GM19240 (cell line): ENCODE data around the gene ZNF516.

Source experiments
- DNase-seq: peaks from one replicate; pipeline ENCODE4 v3.0.0; 2011; ENCODE audit warnings: low spot score; ENCODE audit not compliant: insufficient read length

The ZNF516 gene

GRCh38 chr18:76514573-76514972 is 19.5 kb upstream of the ZNF516 start:
- DNase-seq: no peak

- DNase-seq: no peak
Measured at GRCh38 chr18:76507830-76508385, 12.9 kb upstream of the ZNF516 start.

GRCh38 chr18:76506974-76507764 is 12.1 kb upstream of the ZNF516 start:
- no peak for DNase-seq

- no peak for DNase-seq
Measured at GRCh38 chr18:76506395-76506794, 11.4 kb upstream of the ZNF516 start.

- no peak for DNase-seq
Measured at GRCh38 chr18:76505614-76506013, 10.6 kb upstream of the ZNF516 start.

GRCh38 chr18:76504749-76505148 is 9.7 kb upstream of the ZNF516 start:
- no peak for DNase-seq

DNA sequence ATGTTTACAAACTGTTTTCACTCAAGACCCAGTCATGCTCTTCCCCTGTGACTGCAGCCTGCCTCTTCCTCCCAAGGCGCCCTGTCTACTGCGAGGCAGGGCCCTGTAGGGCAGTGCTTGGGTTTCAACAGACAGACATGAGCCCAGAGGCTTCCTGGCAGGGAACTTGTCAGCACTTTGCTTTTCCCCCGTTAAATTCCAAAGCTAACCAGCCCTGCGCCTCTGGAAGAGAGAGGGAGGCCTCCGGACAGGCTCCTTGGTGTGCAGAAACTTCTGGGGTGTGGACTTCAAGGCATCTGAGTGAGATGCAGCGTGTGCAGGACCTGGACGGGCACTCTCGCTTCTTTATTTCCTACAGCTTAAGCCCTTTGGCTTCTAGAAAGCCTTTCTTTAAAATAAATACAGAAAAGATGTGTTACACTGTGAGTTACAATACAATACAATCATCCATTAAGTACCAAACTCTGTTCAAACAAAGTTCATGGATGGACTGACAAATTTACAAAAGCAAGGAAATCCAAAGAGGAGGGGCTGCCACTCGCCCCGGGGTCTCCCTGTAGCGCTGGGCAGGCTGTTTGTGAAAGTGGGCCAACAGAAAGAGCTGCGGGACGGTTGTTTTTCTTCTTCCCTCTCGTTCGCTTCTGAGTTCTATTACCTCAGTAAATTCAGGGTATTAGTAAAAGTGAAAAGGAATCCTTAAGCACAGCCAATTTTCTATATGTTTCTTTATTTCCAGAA is 8.8 kb upstream of the ZNF516 start:
- DNase-seq: no peak

GRCh38 chr18:76502551-76502950 is 7.5 kb upstream of the ZNF516 start:
- DNase-seq: no peak

DNA sequence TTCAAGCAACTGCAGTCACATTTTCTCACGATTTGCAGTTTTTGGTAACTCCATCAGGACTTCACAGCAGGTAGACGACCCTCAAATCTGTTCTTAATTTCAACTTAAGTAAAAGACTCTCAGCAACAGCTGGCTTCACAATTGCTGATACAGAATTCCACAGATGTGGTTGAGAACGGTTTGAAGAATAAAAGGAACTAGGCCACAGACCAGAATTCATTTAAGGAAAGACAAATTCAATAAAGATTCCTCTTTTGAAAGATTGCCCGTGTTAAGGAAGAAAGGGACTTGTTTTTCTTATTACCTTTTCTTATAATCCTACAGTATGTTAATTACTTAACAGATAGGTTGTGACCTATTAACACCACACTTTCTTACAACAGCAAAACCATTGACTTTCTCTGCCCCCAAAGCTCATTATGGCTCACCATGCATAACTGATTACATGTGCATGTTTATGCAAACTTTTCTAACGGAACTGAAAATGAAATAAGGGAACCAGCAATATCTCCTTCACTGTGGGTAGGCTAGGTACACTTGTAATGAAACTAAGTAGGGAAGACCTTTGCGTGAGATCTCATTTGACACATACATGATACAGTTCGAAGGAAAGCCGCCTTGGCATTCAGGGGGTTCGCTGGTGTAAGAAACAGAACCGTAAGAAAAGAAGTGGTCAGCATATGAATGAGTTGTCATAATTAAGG is 4.7 kb upstream of the ZNF516 start:
- no peak for DNase-seq

DNA sequence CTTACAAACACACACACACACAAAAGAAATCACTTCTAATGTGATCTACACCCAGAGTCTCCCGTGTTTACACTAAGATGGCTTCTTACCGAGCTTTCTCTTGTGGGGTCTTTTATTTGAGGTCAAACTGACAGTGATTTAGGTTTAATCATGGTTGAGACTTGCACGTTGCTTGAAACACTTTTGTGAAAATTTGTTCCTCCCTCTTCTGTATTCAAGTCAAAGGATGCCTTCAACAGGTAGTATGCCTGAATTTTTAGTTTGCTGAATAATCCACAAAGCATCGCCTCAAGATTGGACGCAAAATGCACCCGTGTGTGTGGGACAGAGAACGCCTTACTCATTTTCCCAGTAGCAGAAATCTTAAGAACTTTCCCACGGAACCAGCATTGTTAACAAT is 4.0 kb upstream of the ZNF516 start:
- no peak for DNase-seq

DNA sequence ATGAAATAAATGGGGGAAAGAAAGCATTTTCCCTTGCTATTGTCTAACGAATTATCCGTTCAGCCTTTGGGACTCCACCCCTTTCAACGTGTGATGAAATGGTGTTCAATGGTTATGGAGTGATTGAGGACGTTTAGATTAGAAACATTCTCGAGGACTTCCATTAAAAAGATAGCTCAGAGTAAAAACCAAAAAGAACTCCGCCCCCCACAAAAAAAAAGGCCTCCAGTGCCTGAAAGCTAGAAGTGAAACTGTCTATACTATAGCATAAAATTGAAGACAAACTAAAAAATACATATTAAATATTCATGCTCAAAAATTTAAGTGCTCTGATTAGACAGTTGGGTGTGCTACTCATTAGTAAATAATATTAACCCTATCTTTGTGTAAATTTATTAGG is 3.0 kb upstream of the ZNF516 start:
- DNase-seq: no peak

DNA sequence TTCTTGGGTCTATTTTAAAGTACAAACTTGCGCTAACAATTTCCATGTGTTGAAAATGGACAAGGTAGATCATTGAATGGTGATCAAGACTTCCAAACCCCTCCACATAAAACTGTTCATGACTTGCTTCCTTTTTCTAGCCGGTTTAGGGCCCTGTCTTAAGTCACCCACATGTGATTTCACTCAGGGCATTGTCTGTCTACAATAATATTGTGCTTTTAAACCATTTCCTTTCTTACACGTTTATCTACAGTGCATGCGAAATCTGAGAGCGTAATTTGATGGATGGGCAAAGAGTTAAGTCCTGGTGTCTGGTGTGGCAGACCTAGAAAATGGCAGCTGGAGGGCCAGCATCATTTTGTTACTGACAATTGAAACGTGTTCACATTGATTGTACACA is 2.0 kb upstream of the ZNF516 start:
- no peak for DNase-seq

DNA sequence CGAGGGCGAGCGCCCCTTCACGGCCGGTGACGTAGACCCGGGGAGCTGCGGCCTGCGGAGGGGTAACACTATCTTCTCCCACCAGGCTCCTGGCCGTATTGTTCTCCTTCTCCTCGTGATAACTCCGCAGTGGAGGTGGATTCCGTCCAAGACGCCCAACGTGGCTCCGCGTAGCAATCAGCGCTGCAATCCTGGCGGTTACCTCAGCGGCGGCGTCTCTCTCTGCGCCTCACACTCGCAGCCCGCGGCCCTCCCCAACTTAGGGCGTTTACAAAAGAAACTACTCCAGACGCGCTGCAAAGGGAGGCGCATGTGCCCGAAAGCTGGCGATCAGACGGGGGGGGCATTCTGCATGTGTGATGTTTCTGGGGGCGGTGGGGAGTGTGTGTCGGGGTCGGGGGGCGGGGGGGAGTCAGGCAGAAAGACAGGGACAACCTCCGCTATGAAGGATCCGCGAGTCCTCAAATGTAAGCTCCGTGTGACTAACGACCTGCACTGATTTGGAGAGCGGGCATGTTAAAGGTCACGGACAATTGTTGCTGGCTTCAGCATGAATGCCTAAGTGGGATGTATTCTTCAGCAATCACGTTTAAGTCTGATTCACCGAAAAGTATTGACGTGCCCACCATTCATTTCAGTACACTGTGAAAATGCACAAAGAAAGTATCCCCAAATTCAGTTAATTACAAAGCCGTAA is 1.3 kb upstream of the ZNF516 start:
- no peak for DNase-seq

DNA sequence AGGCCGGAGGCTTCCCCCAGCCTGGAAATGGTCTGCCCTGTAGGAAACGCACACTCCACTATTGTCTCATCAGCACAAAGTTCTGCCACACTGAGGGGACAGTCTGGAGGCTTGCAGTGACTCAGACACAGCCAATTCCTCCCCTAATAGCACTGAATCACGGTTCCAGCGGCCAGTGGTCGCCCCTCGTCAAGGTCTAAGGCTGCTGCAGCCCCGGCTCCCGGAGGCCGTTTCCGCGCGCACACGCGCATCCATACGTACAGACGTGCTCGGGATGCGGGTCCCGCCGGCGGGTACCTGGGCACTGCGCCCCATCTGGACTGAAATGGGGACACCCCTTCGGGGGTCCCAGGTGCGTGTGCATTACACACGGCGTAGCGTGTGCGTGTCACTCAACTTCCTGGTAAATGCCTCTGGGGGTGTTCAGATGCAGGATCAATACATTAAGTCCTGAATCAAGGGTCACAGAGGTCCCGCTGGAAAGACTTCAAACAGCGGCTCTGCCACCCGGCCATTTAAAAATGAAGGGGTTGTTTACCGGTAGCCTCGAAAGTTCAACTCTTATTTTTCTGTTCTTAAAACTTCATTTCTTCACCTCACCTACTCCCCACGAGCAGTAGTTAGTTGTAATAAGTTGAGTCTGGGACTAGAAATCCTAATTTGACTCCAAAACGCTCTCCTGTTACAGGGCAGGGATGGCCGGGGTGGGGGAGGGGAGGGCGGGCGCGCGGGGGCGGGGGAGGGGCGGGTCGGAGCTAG is 572 bp upstream of the ZNF516 start:
- DNase-seq: no peak

DNA sequence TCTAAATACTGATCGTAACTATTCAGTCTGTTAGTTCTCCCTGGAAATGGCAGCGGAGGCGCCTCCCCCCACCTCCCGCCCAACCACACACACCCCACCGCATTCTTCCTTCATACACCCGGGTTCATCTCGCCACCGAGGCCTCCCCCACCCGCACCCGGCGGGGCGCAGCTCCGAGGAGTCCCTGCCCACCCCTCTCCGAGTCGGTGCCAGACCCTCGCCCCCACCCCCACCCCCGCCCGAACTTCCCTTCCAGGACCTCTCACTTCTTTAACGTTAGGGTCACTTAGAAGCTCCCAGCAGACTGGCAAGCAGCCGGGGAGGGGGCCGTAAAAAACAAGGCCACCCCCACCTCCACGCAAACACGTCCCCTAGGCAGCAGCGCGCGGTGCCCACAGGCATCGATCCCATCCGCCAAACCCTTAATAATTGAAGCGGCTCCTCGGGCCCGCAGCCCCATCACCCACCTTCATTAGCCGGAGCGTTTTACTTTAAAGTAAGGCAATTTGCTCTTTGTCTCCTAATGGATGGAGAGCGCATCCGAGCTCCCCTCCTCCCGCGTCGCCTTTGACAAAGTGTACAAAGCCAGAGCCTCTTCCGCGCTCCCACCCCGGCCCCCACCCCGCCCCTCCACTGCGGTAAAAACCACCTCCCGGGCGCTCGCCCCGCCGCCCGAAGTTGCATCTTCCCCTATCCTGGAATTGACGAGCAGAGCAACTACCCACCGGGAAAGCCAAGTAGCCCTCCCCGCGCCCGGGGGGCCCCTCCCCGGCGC is 624 bp downstream of the ZNF516 start:
- DNase-seq: no peak

DNA sequence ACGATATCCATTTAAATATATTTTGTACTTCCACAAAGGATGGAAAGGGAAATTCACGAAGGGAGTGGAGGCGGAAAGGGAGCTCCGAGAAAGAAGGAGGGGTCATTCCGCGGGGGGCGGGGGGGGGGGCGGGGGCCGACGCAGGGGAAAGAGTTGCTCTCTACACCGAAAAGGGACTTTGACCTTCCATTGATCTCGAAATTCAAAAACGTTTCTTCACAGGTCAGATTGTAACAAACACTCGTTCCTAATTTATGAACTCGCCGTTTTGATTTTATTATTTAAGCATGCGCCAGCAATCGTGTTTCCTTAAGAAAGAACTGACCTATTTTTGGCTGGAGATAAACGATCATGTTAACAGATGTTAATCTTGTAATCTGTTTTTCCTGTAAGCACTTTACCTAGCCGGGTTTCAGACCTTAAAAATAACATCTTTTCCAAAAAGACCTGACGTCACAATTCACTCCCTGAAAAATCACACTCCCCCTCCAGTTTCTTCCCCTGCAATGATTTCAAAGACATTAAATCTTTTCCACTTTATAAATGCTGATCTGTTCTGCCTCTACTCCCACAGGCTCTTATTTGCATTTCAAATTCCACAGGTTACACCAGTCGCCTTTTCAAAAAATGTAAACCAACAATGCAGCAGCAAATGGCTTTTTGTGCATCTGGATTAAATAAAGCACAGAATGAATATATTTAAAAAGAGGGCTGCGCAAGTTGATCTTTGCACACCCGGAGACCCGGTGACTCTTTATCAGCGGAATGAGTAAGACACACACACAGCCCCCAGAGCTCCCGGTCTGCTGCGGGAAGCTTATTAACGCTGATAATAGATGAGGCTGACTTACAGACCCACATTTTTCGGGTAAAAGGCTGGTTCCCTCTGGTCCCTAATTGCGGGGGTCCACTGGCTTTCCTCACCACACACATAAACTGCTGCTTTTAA is 1.6 kb downstream of the ZNF516 start:
- DNase-seq: no peak

DNA sequence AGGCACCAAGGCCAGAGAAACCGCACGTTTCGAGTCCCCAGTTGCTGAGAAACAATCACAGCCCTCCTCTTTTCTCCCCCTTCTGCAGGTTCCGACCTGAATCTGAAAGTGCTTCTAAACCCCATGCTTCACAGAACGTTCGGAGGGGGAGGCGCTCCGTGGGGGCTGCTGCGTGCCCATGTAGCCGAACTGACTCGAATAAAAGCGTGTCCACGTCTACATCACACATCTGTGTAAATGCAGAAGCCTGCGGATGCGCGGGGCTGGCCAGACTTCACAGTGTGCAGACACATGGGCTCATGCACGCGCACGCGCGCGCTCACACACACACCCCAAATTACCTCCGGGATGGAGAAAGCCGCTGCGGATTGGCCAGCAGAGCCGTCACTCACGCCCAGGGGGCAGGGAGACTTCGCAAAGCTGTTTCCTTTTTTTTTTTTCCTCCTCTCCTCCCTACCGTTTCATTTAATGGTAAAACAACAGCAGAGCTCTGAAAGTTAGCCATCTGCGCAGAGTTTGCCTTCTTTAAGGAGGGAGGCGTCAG is 2.3 kb downstream of the ZNF516 start:
- peak; percentile 78 for DNase-seq
